Fibroblast of pulmonary artery (primary cell): Measurements from ENCODE around the gene CELF4.
A peak's percentile ranks its signal among the peaks of the same experiment; 100 is the strongest.

Experiments used
- DNase-seq: peaks from one replicate; pipeline ENCODE4 v3.0.0-alpha.2; 2010; ENCODE audit warnings: low read depth
- H3K4me3 ChIP-seq: replicated peaks from 2 replicates; pipeline ENCODE4 v1.5.1; 2011; ENCODE audit warnings: low read depth, mild to moderate bottlenecking, control low read depth, low read length, moderate library complexity
- TF ChIP-seq, protein P1 (sequence below): IDR thresholded peaks from 2 replicates; pipeline ENCODE4 v1.5.1; 2011; ENCODE audit warnings: mild to moderate bottlenecking, control low read depth, low read length, inconsistent platforms; ENCODE audit errors: missing control alignments

CELF4 gene

DNA sequence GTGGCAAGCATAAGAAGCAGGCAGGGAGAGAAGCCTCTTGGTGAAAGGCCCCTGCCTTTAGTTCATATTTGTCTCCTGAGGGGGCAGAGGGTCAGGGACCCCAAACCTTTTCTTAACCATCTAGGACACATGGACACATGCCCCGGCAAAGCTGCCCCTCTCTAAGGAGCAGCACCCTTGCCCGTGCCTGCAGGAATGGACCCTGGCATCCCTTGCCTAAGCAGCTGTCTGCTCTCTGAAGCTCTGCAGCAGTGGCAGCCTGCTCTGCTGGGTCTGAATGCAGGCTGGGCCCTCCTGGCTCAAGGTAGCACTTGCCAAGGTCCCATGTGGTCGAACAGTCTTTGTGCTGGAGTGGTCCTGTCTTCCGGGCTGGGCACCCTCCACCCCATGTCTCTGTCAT lies 174.4 kb downstream of the CELF4 start:
- TF ChIP-seq, protein P1, sequence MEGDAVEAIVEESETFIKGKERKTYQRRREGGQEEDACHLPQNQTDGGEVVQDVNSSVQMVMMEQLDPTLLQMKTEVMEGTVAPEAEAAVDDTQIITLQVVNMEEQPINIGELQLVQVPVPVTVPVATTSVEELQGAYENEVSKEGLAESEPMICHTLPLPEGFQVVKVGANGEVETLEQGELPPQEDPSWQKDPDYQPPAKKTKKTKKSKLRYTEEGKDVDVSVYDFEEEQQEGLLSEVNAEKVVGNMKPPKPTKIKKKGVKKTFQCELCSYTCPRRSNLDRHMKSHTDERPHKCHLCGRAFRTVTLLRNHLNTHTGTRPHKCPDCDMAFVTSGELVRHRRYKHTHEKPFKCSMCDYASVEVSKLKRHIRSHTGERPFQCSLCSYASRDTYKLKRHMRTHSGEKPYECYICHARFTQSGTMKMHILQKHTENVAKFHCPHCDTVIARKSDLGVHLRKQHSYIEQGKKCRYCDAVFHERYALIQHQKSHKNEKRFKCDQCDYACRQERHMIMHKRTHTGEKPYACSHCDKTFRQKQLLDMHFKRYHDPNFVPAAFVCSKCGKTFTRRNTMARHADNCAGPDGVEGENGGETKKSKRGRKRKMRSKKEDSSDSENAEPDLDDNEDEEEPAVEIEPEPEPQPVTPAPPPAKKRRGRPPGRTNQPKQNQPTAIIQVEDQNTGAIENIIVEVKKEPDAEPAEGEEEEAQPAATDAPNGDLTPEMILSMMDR = no peak
- no peak for DNase-seq
- no peak overlapping the region for H3K4me3 ChIP-seq

DNA sequence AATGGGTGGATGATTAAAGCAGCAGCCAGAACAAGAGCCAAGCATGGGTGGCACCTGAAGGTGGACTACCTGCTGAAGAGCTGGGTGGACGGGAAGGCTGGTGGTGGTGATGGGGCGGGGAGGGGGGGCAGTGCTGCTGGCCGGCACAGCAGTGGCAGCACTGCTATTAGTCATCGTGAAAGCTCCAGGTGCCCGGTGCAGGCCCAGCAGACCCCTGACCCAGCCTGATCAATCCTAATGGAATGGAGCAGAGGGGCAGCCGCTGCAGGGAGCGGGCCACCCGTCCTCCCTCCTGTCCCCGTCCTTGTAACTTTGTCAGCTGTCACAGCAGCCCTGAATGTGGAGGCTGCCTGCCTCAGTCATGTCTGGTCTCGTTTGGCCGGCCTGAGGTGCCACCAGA lies 174.9 kb downstream of the CELF4 start:
- DNase-seq = no peak
- TF ChIP-seq, protein P1 = no peak
- no peak overlapping the region for H3K4me3 ChIP-seq

DNA sequence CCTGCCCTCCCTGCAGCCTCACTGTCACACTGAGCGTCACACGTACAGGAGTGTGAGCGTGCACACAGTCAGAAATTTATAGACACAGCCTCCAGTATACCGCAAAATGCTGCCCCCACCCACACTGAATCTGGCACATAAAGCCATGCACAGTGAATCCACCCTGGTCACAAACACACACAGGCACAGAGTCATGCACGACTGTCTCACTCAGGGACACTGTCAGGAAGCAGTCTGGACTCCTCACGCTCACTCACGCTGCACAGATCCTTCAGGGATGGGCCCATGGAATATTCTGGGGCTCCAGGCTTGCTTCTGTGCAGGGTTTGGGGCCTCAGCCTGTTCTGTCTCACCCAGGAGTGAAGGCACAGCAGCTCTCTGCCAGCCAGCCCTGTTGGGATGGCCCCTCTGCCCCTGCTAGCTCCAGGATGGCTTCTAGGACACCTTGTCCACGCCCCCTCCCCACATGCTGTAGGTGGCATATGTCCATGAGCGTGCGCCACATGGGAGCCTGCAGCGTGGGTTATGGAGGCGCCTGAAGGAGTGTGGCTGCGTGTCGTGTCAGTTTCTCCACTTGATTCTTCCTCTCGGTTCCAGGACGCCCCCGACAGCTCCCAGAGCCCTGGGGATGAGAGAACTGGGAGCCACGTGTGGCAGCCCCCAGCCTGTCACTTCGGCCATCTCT lies 175.8 kb downstream of the CELF4 start:
- H3K4me3 ChIP-seq = no peak overlapping the region
- DNase-seq = no peak
- TF ChIP-seq, protein P1 = no peak

DNA sequence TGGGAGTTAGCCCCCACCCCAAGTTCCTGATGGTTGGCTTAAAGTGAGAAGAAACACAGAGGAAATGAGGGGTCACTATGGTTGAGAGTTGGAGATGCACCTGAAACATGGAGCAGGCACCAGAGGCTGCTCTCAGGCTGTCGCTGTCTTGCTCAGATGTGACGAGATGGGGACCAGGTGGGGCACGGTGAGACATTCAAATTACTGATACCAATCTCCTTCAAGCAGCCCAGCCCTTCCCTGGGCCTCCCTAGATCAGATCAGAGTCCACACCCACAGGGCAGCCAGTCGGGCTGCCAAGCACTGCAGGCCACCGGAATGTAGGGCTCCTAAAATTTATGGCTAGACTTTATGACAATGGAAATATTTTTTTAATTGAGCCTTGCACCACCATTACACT lies 176.6 kb downstream of the CELF4 start:
- TF ChIP-seq, protein P1 = no peak
- DNase-seq = no peak

DNA sequence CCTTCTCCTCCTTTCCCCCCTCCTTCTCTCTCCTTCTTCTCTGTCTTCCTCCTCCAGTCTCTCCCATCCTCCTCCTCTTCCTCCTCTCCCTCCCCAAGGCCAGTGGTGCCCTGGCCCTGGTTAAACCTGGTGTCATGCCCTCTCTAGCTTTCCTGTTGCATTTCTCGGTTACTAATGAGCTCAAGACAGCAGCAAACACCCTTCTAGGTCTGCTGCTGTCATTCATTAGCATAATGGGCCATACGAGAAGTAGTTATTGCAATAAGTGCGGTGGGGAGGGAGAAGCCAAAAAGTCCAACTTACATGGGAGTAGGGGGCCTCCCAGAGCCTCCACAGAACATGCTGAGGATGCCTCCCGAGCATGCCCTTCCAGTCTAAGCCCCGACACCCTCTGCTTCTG lies 177.2 kb downstream of the CELF4 start:
- H3K4me3 ChIP-seq = no peak overlapping the region
- TF ChIP-seq, protein P1 = no peak
- DNase-seq = no peak

More for the DNA sequence above, 176.6 kb downstream of the CELF4 start:
- no peak overlapping the region for H3K4me3 ChIP-seq

DNA sequence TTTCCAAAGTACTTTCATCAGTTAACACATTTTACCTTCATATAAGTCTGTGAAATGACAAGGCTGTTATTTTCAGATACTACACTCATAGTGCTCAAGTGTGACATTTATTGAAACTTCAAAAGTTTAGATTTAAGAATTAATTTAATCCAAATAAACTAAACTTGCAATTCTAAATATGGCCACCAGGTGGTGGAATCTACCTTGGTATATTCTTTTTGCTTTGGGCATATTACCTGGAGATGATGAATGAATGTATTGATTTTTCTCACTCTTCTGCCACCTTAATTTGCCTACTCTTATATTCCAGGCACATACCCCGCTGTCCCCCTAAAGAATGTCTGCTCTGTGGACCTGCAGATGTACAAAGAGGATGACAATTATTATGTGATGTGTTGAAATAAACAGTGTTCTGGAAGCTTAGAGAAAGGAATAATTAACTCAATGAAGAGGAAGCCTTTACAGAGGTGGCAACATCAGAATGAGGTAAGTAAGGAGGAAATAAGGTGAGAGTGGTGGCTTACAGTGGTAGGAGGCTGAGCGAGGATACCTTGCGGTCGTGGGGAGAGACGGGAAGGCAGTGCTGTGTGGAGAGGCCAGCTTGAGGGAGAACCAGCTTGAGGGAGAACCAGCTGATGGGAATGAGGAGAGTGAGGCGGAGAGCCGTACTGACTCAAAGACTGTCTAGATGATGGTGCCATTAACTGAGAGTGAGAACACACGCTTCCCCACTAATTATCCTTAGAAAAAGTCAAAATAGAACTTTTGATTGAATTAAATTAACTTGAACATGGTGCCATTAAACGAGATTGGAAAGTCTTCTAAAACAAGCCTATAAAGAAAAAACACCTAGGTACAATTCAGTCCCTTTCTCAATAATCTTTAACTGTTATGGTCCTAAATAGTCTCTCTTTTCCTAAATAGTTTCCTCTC lies 179.5 kb downstream of the CELF4 start:
- H3K4me3 ChIP-seq = no peak overlapping the region
- TF ChIP-seq, protein P1 = peak; percentile 64
- peak; percentile 64 for DNase-seq
